ENCODE results near the gene SLC17A9. TPM values are rescaled to one million over a fixed set of nuclear protein-coding genes. Genes with fewer than 3 reads are reported as not detected.

SLC17A9 gene
- total and polyA plus RNA-seq, 12 donors: 0.17 to 69.1 (median 2.9) TPM

DNA sequence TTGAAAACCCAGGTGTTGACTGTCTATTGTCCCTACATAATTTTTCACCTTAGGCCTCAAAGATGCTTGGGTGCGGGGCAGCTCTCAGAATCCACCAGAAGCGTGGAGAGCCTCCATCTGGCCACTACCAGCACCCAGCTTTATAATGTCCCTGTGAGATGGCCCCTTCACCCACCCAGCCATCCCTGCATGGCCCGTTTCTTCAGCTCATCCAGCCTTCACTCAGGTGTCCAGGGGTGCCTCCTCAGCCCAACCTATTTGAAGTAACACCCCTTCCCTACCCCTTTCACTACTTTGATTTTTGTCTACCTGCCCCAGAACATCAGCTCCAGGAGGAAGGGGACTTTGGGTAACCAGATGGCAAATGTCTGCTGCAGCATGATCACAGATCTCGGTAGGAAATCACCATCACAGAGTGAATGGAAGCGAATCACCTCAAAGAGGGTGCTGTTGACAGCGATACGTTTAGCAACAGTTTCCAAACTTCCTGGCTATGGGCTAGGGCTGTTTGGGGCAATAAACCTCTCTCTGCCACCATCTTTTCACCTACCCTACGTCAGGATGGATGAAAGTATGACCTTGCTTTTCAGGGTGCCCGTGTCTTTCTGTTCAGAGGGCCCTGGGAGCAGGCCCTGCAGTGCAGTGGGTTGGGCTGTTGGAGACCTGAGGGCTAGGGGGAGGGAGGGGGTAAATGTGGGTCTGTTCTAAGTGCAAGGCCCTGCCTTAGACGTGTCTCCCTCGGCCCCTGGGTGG lies 1.2 kb upstream of the SLC17A9 start:
- TF ChIP-seq, protein P1, sequence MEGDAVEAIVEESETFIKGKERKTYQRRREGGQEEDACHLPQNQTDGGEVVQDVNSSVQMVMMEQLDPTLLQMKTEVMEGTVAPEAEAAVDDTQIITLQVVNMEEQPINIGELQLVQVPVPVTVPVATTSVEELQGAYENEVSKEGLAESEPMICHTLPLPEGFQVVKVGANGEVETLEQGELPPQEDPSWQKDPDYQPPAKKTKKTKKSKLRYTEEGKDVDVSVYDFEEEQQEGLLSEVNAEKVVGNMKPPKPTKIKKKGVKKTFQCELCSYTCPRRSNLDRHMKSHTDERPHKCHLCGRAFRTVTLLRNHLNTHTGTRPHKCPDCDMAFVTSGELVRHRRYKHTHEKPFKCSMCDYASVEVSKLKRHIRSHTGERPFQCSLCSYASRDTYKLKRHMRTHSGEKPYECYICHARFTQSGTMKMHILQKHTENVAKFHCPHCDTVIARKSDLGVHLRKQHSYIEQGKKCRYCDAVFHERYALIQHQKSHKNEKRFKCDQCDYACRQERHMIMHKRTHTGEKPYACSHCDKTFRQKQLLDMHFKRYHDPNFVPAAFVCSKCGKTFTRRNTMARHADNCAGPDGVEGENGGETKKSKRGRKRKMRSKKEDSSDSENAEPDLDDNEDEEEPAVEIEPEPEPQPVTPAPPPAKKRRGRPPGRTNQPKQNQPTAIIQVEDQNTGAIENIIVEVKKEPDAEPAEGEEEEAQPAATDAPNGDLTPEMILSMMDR (IDR thresholded peaks at IDR 0.05): no peak
- TF ChIP-seq POLR2A (IDR thresholded peaks at IDR 0.05): no peak
- intact Hi-C loops (cut with DNase I): no loop called here
- Histone ChIP-seq H3K4me3 (no peak overlapping the region), H3K27me3 (no peaks in the 10 kb centered on the region), H3K36me3 (replicated peaks in 1 of 2) (peaks cover 0 to 20% of the 10 kb centered on the region in 2 donors), H3K4me1 (replicated peaks in 1 of 2) (peaks cover 9 to 26% of the 10 kb centered on the region in 2 donors), H3K9me3 (replicated peaks in 1 of 3) (no peaks in the 10 kb centered on the region), H3K27ac (no peak overlapping the region)
- no peak for DNase-seq
- 86 to 92% (median 89%) methylated on average over 9 to 11 of the region's 11 CpGs for WGBS, 4 donors

DNA sequence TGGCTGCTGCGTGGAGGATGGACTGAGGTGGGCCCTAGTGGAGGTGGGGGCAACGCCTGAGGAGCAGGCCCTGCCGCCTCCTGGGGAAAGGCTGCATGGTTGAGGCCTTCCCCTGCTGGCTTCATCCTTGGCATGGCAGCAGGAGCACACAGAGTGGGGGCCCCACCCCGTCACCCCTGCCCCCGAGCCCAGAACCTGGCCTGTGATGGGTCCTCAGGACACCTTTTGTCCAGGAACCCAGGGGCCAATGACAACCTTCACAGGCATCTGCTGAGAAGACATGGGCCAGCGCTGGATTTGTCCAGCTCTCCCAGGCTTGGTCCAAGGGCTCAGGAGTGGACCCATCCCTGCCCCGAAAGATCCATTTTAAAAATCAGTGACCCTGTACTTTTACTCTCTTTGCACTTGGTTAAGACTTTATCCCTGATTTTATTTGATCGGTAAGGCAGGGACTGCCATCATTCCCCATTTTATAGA lies 575 bp upstream of the SLC17A9 start:
- H3K9me3 ChIP-seq (replicated peaks in 1 of 3): no peaks in the 10 kb centered on the region
- DNase-seq: no peak
- intact Hi-C loops (cut with DNase I): no loop called here
- peaks cover 9 to 26% of the 10 kb centered on the region in 2 donors for H3K4me1 ChIP-seq (replicated peaks in 1 of 2)
- no peak for TF ChIP-seq POLR2A (IDR thresholded peaks at IDR 0.05)
- TF ChIP-seq, protein P1 (IDR thresholded peaks at IDR 0.05): no peak
- H3K27me3 ChIP-seq: no peaks in the 10 kb centered on the region
- peak overlapping the region in 1 of 5 donors; percentile 84 for H3K27ac ChIP-seq
- H3K36me3 ChIP-seq (replicated peaks in 1 of 2): peaks cover 0 to 13% of the 10 kb centered on the region in 2 donors
- H3K4me3 ChIP-seq: peak overlapping the region in 1 of 4 donors; percentile 48
- WGBS, 4 donors: 88 to 94% (median 93%) methylated on average over 3 to 8 of the region's 8 CpGs

GRCh38 chr20:62952968-62953838 lies 694 bp downstream of the SLC17A9 start:
- WGBS, 4 donors: 33 to 69% (median 57%) methylated on average over 2 to 19 of the region's 19 CpGs
- Histone ChIP-seq H3K27ac (peak overlapping the region in 4 of 5 donors; percentile 32 to 84 (median 72)), H3K4me1 (replicated peaks in 1 of 2) (peaks cover 9 to 26% of the 10 kb centered on the region in 2 donors), H3K27me3 (no peaks in the 10 kb centered on the region), H3K9me3 (replicated peaks in 1 of 3) (no peaks in the 10 kb centered on the region), H3K4me3 (peak overlapping the region in 1 of 4 donors; percentile 48), H3K36me3 (replicated peaks in 1 of 2) (peaks cover 0 to 6% of the 10 kb centered on the region in 2 donors)
- intact Hi-C loops (cut with DNase I): no loop called here
- no peak for DNase-seq
- TF ChIP-seq POLR2A (IDR thresholded peaks at IDR 0.05): no peak
- TF ChIP-seq, protein P1 (IDR thresholded peaks at IDR 0.05): no peak

All from adrenal gland (tissue), 12 donors.